Vagina (tissue), 2 donors: Measurements from ENCODE around the gene CLTB.

Experiments used
- POLR2A ChIP-seq, 2 donors: fragments of 450-650 bp; IDR thresholded peaks; one replicate each; pipeline ENCODE4 v1.6.1; 2017; ENCODE audit warnings: antibody characterized with exemption in 2 of 2, mild to moderate bottlenecking in 2 of 2, moderate library complexity in 2 of 2
- POLR2AphosphoS5 ChIP-seq, 2 donors: sonication (generic); formaldehyde crosslinking; IDR thresholded peaks; one replicate each; pipeline ENCODE4 v1.9.0; 2017; ENCODE audit warnings: antibody characterized with exemption in 2 of 2, mild to moderate bottlenecking in 2 of 2, low read depth in 1 of 2; ENCODE audit not compliant: insufficient read depth in 1 of 2
- TF ChIP-seq, protein P1 (sequence below), 3 experiments: fragments of 450-650 bp in 2 of 3; fragments of 200-600 bp in 1 of 3; sonication (generic) in 1 of 3; IDR thresholded peaks; one replicate each; pipeline ENCODE4 v1.5.1; 2017 to 2019; ENCODE audit warnings: antibody characterized with exemption in 3 of 3, mild to moderate bottlenecking in 2 of 3, moderate library complexity in 2 of 3

DNA sequence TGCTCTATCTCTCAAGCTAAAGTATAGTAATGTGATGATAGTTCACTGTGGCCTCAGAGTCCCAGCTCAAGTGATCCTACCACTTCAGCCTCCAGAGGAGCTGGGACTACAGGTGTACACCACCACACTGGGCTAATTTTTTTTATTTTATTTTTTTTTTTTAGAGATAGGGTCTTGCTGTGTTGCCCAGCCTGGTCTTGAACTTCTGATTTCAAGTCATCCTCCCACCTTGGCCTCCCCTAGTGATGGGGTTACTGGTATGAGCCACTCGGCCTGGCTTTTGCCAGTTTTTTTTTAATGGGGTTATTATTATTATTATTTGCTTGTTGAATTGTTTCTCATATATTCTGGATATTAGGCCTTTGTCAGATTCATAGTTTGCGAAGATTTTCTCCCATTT, 45.0 kb upstream of the CLTB start:
- TF ChIP-seq, protein P1, sequence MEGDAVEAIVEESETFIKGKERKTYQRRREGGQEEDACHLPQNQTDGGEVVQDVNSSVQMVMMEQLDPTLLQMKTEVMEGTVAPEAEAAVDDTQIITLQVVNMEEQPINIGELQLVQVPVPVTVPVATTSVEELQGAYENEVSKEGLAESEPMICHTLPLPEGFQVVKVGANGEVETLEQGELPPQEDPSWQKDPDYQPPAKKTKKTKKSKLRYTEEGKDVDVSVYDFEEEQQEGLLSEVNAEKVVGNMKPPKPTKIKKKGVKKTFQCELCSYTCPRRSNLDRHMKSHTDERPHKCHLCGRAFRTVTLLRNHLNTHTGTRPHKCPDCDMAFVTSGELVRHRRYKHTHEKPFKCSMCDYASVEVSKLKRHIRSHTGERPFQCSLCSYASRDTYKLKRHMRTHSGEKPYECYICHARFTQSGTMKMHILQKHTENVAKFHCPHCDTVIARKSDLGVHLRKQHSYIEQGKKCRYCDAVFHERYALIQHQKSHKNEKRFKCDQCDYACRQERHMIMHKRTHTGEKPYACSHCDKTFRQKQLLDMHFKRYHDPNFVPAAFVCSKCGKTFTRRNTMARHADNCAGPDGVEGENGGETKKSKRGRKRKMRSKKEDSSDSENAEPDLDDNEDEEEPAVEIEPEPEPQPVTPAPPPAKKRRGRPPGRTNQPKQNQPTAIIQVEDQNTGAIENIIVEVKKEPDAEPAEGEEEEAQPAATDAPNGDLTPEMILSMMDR (IDR thresholded peaks at IDR 0.05) = no peak
- TF ChIP-seq POLR2A (IDR thresholded peaks at IDR 0.05) = no peak
- no peak for TF ChIP-seq POLR2AphosphoS5 (IDR thresholded peaks at IDR 0.05; ENCODE audit: insufficient read depth in 1 of 2, low read depth in 1 of 2)
